HepG2 (cell line): ENCODE measurements around the gene GPSM1. TPM values are rescaled to one million over a fixed set of nuclear protein-coding genes. Genes with fewer than 3 reads are reported as not detected.
A peak's percentile ranks its signal among the peaks of the same experiment; 100 is the strongest.

ENCODE experiments used
- FOXA3 ChIP-seq: IDR thresholded peaks from 2 replicates; pipeline ENCODE4 v1.6.1; 2016; ENCODE audit warnings: missing genetic modification reagents, missing compliant biosample characterization
- HIC2 ChIP-seq: sonication (generic); formaldehyde crosslinking; IDR thresholded peaks from 2 replicates; pipeline ENCODE4 v1.9.0; 2022; ENCODE audit warnings: low read depth, missing genetic modification reagents
- PHF5A ChIP-seq: IDR thresholded peaks from one replicate; pipeline ENCODE4 v1.6.1; 2018; ENCODE audit warnings: low read depth, missing genetic modification reagents; ENCODE audit not compliant: unreplicated experiment
- RFXANK ChIP-seq: IDR thresholded peaks from 2 replicates; pipeline ENCODE4 v1.6.1; 2016
- ZBTB14 ChIP-seq: sonication (generic); formaldehyde crosslinking; IDR thresholded peaks from 2 replicates; pipeline ENCODE4 v1.4.0; 2020; ENCODE audit warnings: missing genetic modification reagents
- ZNF280D ChIP-seq: sonication (generic); formaldehyde crosslinking; IDR thresholded peaks from 2 replicates; pipeline ENCODE4 v1.5.1; 2020; ENCODE audit warnings: mild to moderate bottlenecking, missing genetic modification reagents
- ZNF329 ChIP-seq: sonication (generic); formaldehyde crosslinking; IDR thresholded peaks from 2 replicates; pipeline ENCODE4 v1.9.0; 2021; ENCODE audit warnings: low read depth, mild to moderate bottlenecking, missing genetic modification reagents
- ZNF614 ChIP-seq: IDR thresholded peaks from 2 replicates; pipeline ENCODE4 v1.6.1; 2018; ENCODE audit warnings: missing biosample characterization, missing genetic modification reagents, inconsistent platforms, borderline replicate concordance
- ZNF709 ChIP-seq: sonication (generic); formaldehyde crosslinking; IDR thresholded peaks from 2 replicates; pipeline ENCODE4 v1.5.0; 2020; ENCODE audit warnings: mild to moderate bottlenecking, missing genetic modification reagents
- ZNF83 ChIP-seq: sonication (generic); formaldehyde crosslinking; IDR thresholded peaks from 2 replicates; pipeline ENCODE4 v1.4.0; 2020; ENCODE audit warnings: missing genetic modification reagents, mild to moderate bottlenecking, borderline replicate concordance
- polyA plus RNA-seq, 8 experiments: library from polyadenylated mRNA; depleted of rRNA in 3 of 8; stranded (reverse) in 7 of 8; unstranded in 1 of 8; fragments of >200 nt; fragmentation: Illumina TruSeq in 4 of 8; extraction: Trizol in 4 of 8; gene quantifications; 2 replicates each; pipeline versions ENCODE4 v1.2.1 to v1.2.3, GENCODE V29; 2011 to 2016; ENCODE audit warnings: low read depth in 4 of 8, missing spikeins in 1 of 8, mixed read lengths in 1 of 8; ENCODE audit not compliant: insufficient read depth in 1 of 8
- total RNA-seq, 5 experiments: library from RNA; depleted of rRNA; stranded (reverse); fragments of >200 nt; fragmentation: Illumina TruSeq; extraction: Trizol; gene quantifications; 2 replicates each; pipeline ENCODE4 v1.2.3, GENCODE V29; 2016; ENCODE audit warnings: low read depth in 1 of 5

The GPSM1 gene
- total and polyA plus RNA-seq, 2 of the 13 experiments (the other 11 are each of a cell fraction or from before 2014, with no cell fraction given): 1.0 to 2.4 TPM

GRCh38 chr9:136363106-136363948 is 36.0 kb downstream of the GPSM1 start, which contains the start of gene DNLZ (continued):
- peak; percentile 94 for TF ChIP-seq ZBTB14 (CRISPR knock-in tag)
- TF ChIP-seq RFXANK (CRISPR knock-in tag): peak; percentile 55; the same call in 1 of the 2 replicates
- TF ChIP-seq HIC2 (CRISPR knock-in tag): no peak
- TF ChIP-seq PHF5A (CRISPR knock-in tag): no peak
- peak; percentile 48 for TF ChIP-seq FOXA3 (CRISPR knock-in tag)
- no peak for TF ChIP-seq ZNF83
- 0 out of 2 replicates have a peak, but pooled peaks have one; percentile 66 for TF ChIP-seq ZNF614 (CRISPR knock-in tag)
- TF ChIP-seq ZNF280D: no peak
- peak; percentile 88; the same call in 1 of the 2 replicates for TF ChIP-seq ZNF329 (CRISPR knock-in tag)
- no peak for TF ChIP-seq ZNF709 (CRISPR knock-in tag)
